Activated naive CD8-positive, alpha-beta T cell (primary cell): ENCODE data around the gene STK32C.

ENCODE experiments used
- H3K27ac Mint-ChIP-seq: one replicate; pipeline ENCODE4 v1.8.0; 2021; ENCODE audit warnings: mixed read lengths
- H3K27me3 Mint-ChIP-seq: one replicate; pipeline ENCODE4 v1.8.0; 2021; ENCODE audit warnings: mixed read lengths
- H3K36me3 Mint-ChIP-seq: one replicate; pipeline ENCODE4 v1.8.0; 2021; ENCODE audit warnings: mixed read lengths
- H3K4me1 Mint-ChIP-seq: one replicate; pipeline ENCODE4 v1.8.0; 2021; ENCODE audit warnings: low read depth, mixed read lengths
- H3K4me3 Mint-ChIP-seq: one replicate; pipeline ENCODE4 v1.8.0; 2021; ENCODE audit warnings: mild to moderate bottlenecking, mixed read lengths
- H3K9me3 Mint-ChIP-seq: one replicate; pipeline ENCODE4 v1.8.0; 2021; ENCODE audit warnings: low read depth, mixed read lengths

Gene STK32C

DNA sequence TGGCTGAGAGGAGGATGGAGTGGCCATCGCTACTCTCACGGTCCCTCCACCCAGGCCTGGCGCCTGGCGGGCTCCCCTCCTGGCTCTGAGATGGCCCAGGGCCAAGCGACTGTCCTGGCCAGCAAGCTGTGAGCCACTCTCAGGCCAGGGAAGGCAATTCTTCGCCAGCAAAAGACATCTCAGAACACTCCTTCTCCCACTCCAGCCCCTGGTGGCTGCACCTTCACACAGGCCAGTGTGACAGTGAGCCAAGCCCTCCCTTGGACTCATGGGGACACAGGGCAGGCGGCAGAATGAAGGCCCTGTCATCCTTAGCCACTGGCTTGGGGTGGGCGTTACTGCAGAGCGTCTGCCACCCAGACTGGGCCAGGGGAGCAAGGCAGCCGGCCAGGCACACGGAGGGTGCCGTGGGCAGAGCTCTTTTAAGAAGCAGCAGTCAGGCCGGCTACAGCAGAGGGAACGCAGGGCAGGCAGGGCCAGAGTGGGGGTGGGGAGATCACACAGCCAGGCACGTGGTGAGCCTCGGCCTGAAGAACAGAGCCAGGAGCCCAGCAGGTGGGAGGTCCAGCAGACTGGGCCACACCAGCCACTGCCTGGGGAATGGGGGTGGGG is 14.4 kb downstream of the STK32C start:
- Mint-ChIP-seq H3K36me3 (peaks cover 2% of the 10 kb centered on the region), H3K9me3 (no peaks in the 10 kb centered on the region), H3K27ac (no peak overlapping the region), H3K4me1 (peaks cover 3% of the 10 kb centered on the region), H3K4me3 (no peak overlapping the region), H3K27me3 (no peaks in the 10 kb centered on the region)

DNA sequence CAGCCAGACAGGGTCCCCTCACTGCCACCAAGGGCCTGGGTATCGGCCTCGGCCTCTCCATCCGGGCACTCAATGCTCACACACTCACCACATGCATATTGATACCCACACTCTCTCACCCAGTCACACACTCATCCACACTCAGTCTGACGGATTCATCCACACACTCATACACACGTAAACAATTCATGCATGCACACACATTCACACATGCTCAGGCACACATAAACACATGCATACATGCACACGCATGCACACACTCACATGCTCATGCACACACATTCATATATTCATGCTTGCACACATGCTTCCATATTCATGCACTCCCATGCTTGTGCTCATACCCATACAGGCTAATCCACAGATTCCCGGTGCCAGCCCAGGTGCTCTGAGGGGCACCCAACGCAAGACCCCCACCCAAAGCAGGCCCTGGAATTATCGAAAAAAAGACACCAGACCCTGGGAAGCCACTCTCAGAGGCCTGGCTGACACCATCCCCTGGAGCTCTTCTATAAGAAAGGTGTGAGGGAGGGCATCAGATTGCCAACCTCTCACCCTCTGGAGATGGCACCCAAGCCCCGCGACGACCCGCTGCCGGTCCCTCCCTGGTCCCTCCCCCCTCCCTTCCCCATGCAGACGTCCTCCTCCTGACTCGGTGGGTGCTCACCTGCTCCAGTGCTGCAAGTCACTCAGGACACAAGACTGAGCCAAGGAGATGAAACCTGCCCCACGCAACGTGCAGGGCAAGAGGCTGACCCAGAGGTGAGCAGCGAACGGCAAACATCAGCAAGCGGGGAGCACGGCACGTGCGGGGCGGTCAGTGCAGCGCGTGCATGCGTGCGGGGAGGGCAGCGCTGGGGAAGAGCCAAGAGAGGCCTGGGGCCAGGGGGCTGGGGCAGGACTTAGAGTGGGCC is 15.2 kb downstream of the STK32C start:
- peaks cover 3% of the 10 kb centered on the region for H3K4me1 Mint-ChIP-seq
- no peaks in the 10 kb centered on the region for H3K27me3 Mint-ChIP-seq
- H3K9me3 Mint-ChIP-seq: no peaks in the 10 kb centered on the region
- peaks cover 2% of the 10 kb centered on the region for H3K36me3 Mint-ChIP-seq
- no peak overlapping the region for H3K27ac Mint-ChIP-seq
- no peak overlapping the region for H3K4me3 Mint-ChIP-seq

DNA sequence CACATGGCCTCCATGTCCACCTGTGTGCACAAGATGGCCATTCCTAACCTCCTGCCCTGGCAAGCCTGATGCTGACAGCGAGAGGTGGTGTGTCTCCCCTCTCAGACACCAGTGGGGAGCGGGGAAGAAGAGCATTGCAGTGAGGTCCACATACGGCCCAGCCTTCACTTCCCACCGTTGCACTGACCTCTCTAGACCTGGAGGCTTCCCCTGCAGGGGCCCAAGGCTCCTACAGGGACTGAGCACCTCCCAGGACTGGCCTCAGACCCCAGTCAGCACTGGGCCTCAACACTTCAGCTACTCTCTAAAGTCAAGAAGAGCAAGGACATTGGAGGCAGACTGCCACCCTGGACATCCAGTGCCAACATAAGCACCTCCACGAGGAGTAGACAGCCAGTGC is 15.9 kb downstream of the STK32C start:
- Mint-ChIP-seq H3K27me3 (no peaks in the 10 kb centered on the region), H3K36me3 (peaks cover 2% of the 10 kb centered on the region), H3K9me3 (no peaks in the 10 kb centered on the region), H3K4me3 (no peak overlapping the region), H3K4me1 (no peaks in the 10 kb centered on the region), H3K27ac (no peak overlapping the region)

DNA sequence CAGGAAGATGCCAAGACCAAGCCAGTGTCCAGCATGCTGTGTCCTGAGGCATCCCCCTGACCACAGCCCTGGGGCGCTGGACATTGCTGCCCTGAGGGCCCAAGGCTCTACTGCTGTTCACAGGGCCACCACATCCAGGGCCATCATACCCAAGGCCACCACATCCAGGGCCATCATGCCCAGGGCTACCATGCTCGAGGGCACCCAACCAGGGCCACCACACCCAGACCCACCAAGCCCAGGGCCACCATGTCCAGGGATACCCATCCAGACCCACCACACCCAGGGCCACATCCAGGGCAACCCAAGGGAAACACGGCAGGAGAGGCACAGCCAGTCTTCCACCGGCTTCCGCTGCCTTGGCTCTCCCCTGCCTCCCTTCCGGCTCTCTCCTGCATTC is 17.1 kb downstream of the STK32C start:
- H3K27me3 Mint-ChIP-seq: no peaks in the 10 kb centered on the region
- H3K4me1 Mint-ChIP-seq: no peaks in the 10 kb centered on the region
- H3K36me3 Mint-ChIP-seq: peaks cover 2% of the 10 kb centered on the region
- H3K4me3 Mint-ChIP-seq: no peak overlapping the region
- no peak overlapping the region for H3K27ac Mint-ChIP-seq
- no peaks in the 10 kb centered on the region for H3K9me3 Mint-ChIP-seq

DNA sequence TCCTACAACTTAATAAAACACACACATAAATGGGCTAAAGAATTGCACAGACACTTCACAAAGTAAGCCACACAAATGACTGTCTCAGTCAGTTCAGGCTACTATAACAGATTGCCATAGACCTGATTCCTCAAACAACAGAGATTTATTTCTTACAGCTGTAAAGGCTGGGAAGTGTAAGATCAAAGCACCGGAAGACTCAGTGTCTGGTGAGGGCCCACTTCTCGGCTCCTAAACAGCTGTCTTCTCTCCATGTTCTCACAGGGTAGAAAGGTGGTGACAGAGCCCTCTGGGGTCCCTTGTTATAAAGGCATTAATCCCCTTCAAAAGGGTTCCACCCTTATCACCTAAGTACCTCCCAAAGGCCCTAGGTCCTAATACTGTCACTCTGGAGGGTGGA is 18.3 kb downstream of the STK32C start:
- no peak overlapping the region for H3K4me3 Mint-ChIP-seq
- H3K27me3 Mint-ChIP-seq: no peaks in the 10 kb centered on the region
- no peaks in the 10 kb centered on the region for H3K4me1 Mint-ChIP-seq
- no peak overlapping the region for H3K27ac Mint-ChIP-seq
- H3K36me3 Mint-ChIP-seq: no peaks in the 10 kb centered on the region
- no peaks in the 10 kb centered on the region for H3K9me3 Mint-ChIP-seq

DNA sequence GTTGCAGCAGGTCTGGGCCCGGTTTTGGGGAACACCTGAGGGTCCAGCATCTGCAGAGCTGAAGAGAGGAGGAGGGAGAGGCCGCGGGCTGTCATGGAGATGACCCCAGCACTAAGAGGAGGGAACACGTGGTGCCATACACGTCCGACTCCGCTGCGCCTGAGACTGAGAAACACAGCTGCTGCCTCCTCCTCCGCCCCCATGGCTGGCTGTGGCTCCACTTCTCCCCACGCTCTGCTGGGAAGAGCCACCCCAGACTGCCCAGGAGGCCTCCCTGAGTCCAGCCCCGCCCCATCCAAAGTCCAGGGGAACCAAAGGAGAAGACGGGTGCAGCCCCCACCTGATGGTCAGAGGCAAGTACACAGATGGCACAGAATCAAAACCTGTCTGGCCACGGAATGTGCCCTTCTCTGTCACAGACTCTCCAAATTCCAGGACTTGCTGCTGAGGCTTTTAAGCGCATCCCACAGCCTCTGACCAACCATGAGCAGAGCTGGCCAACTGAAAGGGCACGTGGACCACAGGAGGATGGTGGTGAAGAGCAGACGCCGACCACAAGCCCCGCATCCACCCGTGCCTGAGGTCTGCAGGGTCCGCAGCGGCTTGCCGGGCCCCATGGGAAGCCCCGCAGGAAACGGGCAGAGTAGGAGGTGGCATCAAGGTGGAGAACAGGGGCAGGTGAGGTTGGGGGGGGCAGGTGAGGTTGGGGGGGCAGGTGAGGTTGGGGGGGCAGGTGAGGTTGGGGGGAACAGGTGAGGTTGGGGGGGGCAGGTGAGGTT is 24.0 kb downstream of the STK32C start:
- H3K36me3 Mint-ChIP-seq: no peaks in the 10 kb centered on the region
- no peak overlapping the region for H3K4me3 Mint-ChIP-seq
- no peaks in the 10 kb centered on the region for H3K27me3 Mint-ChIP-seq
- H3K27ac Mint-ChIP-seq: no peak overlapping the region
- H3K9me3 Mint-ChIP-seq: no peaks in the 10 kb centered on the region
- H3K4me1 Mint-ChIP-seq: no peaks in the 10 kb centered on the region

DNA sequence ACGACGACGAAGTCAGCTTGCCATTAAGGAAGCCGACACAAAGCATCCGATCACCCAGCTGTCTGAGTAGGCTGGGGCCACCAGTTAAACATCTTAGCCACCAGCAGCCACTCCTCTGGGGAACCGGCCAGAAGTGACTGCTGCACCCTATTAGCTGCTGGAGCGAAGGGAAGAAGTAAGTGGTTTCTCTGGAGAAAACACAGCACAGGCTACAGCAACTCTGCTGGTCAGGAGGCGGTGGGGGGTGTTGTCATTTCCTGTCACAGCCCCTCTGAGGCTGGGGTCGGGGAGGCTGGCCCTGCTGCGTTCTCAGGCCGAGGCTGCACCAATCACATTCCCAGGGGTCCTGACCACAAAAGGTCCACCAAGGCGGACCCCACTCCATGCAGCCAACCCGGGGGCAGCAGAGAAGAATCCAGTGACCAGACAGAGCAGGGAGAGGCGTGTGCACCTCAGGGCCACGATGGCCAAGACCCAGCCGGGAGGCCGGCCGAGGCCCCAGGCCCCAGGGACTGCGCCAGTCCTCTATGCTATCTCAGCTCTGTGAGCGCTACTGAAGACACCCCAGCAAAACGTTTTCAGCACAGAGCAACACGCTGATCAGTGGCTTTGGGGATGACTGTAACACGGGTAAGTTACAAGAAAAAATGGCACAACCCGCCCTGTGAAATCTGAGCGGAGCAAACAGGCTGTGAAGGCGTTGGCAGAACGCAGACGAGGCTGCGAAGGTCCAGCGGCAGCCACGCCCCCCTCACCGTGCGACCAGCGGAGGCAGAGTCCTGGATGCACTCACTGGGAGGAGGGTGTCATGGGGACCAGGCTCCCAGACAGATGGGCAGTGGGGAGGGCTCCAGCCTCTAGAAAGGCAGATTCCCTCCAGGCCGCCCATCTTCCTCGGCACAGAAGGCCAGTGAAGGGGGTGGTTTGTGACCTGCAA is 24.8 kb downstream of the STK32C start:
- Mint-ChIP-seq H3K27ac (no peak overlapping the region), H3K4me1 (no peaks in the 10 kb centered on the region), H3K4me3 (no peak overlapping the region), H3K9me3 (no peaks in the 10 kb centered on the region), H3K36me3 (no peaks in the 10 kb centered on the region), H3K27me3 (no peaks in the 10 kb centered on the region)

DNA sequence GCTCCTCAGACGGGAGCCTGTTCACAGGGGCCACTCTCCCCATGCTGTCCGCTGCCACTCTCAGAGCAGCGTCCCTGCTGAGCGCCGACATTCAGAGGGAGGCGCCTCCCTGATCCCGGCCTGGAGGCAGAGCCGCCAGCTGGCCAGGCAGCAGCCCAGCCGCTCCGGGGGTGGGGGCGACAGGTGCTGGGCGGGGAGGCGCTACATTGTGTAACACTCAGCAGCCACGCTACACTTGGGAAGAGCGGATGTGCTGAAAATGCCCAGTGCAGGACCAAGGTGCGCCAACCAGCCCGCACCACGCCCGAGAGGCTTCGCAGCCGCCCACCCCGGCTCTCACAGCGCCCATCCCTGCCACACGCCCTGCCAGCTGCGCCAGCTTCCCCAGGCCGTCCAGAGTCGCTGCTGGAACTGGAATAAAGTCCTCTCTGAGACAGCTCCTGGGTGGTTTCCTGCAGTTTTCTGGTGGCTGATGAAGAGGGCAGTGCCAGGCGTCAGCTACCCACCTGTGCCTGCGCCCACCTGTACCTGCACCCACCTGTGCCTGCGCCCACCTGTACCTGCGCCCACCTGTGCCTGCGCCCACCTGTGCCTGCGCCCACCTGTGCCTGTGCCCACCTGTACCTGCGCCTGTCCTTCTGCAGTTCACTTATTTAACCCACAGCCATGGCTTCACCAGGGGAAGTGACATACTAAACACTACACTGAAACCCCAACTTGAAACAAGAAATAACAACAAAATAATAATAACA is 25.7 kb downstream of the STK32C start:
- Mint-ChIP-seq H3K9me3 (no peaks in the 10 kb centered on the region), H3K27ac (no peak overlapping the region), H3K27me3 (no peaks in the 10 kb centered on the region), H3K4me3 (no peak overlapping the region), H3K36me3 (no peaks in the 10 kb centered on the region), H3K4me1 (no peaks in the 10 kb centered on the region)

DNA sequence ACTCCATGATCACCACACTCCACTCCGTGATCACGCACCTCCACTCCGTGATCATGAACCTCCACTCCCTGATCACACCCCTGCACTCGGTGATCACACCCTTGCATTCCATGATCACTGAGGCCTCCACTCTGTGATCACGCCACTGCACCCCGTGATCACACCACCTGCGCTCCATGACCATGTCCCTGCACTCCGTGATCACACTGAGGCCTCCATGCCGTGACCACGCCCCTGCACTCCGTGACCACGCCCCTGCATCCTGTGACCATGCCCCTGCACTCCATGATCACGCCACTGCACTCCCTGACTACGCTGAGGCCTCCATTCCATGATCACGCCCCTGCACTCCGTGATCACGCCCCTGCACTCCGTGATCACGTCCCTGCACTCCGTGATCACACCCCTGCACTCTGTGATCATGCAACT is 27.1 kb downstream of the STK32C start:
- H3K4me3 Mint-ChIP-seq: no peak overlapping the region
- no peaks in the 10 kb centered on the region for H3K4me1 Mint-ChIP-seq
- no peaks in the 10 kb centered on the region for H3K27me3 Mint-ChIP-seq
- no peak overlapping the region for H3K27ac Mint-ChIP-seq
- H3K36me3 Mint-ChIP-seq: no peaks in the 10 kb centered on the region
- no peaks in the 10 kb centered on the region for H3K9me3 Mint-ChIP-seq

DNA sequence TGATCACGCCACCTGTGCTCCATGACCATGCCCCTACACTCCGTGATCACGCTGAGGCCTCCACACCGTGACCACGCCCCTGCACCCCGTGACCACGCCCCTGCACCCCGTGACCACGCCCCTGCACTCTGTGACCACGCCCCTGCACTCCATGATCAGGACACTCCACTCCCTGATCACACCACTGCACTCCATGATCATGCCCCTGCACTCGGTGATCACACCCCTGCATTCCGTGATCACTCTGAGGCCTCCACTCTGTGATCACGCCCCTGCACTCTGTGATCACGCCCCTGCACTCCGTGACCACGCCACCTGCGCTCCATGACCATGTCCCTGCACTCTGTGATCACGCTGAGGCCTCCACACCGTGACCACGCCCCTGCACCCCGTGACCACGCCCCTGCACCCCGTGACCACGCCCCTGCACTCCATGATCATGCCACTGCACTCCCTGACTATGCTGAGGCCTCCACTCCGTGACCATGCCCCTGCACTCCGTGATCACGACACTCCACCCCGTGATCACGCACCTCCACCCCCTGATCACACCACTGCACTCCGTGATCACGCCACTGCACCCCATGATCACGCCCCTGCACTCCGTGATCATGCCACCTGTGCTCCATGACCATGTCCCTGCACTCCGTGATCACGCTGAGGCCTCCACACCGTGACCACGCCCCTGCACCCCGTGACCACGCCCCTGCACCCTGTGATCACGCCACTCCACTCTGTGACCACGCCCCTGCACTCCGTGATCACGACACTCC is 27.7 kb downstream of the STK32C start:
- no peaks in the 10 kb centered on the region for H3K36me3 Mint-ChIP-seq
- H3K9me3 Mint-ChIP-seq: no peaks in the 10 kb centered on the region
- no peaks in the 10 kb centered on the region for H3K4me1 Mint-ChIP-seq
- H3K27ac Mint-ChIP-seq: no peak overlapping the region
- H3K27me3 Mint-ChIP-seq: no peaks in the 10 kb centered on the region
- H3K4me3 Mint-ChIP-seq: no peak overlapping the region

DNA sequence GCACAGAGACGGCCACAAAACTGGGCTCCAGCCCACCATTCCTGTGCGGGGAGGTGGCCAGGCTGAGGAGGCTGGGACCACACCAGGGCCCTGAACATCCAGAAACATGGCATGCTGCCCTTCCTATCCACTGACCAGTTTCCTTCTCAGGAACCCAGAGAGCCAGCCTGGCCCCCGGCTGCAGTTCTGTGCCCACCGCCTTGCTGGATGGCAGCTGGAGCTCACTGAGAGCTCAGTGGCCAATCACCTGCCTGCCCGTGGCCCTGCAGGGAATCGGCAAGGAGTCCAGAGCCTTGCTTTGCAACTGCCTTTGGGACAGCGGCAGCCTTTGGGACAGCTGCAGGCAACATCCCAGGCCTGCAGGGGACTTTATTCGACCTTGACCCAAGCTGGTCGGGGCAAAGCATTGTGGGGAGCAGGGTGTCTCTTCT is 30.4 kb downstream of the STK32C start:
- H3K36me3 Mint-ChIP-seq: peaks cover 2% of the 10 kb centered on the region
- no peaks in the 10 kb centered on the region for H3K4me1 Mint-ChIP-seq
- H3K27me3 Mint-ChIP-seq: no peaks in the 10 kb centered on the region
- no peak overlapping the region for H3K27ac Mint-ChIP-seq
- H3K9me3 Mint-ChIP-seq: no peaks in the 10 kb centered on the region
- no peak overlapping the region for H3K4me3 Mint-ChIP-seq

DNA sequence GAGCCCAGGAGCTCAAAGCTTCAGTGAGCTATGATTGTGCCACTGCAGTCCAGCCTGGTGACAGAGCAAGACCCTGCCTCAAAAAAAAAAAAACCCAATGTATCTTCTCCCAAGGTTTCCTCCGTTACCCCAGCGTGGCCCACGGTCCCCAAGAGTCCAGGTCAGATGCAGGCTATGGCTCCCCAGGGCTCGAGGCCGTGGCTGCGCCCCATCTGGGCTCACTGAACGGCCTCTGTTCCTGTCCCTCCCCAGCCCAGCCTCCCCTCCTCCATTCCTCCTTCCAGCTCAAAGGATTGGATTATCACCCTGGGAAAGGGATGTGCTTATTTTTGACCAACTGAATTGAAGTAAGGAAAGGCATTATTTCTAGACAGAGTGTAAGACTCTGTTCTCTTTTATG is 31.0 kb downstream of the STK32C start:
- no peaks in the 10 kb centered on the region for H3K9me3 Mint-ChIP-seq
- no peaks in the 10 kb centered on the region for H3K4me1 Mint-ChIP-seq
- no peak overlapping the region for H3K4me3 Mint-ChIP-seq

DNA sequence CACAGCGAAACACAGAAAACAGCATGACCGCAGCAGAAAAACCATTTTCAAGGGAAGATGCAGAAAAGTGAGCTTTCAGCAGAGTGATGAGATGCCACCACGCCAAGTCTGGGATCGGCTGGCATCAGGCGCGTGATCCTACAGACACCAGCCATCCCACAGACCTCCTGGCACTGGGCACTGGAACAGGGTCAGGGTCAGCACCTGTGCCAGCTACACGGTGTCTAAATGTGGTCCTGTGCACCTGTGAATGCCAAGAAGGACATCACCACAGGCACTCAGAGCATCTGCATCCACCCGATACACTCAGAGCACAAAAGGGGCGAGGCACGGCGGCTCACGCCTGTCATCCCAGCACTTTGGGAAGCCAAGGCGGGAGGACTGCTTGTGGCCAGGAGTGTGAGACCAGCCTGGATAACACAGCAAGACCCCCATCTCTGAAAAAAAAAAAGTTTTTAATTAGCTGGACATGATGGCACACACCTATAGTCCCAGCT is 31.5 kb downstream of the STK32C start:
- no peak overlapping the region for H3K4me3 Mint-ChIP-seq
- no peak overlapping the region for H3K27ac Mint-ChIP-seq
- H3K4me1 Mint-ChIP-seq: no peaks in the 10 kb centered on the region
- H3K36me3 Mint-ChIP-seq: peaks cover 2% of the 10 kb centered on the region
- H3K27me3 Mint-ChIP-seq: no peaks in the 10 kb centered on the region
- H3K9me3 Mint-ChIP-seq: no peaks in the 10 kb centered on the region

More for the DNA sequence above, 31.0 kb downstream of the STK32C start:
- H3K27ac Mint-ChIP-seq: no peak overlapping the region
- H3K27me3 Mint-ChIP-seq: no peaks in the 10 kb centered on the region
- peaks cover 2% of the 10 kb centered on the region for H3K36me3 Mint-ChIP-seq
